H1 (cell line): Measurements from ENCODE around the gene NAP1L5. TPM values are rescaled to one million over a fixed set of nuclear protein-coding genes. Genes with fewer than 3 reads are reported as not detected.

Source experiments
- CTCF ChIA-PET: fragments of 300-600 bp; sonication (Branson Sonifier 250); formaldehyde crosslinking; loops from one replicate; lab custom pipeline; 2021; ENCODE audit not compliant: partially characterized antibody; lab: Charles Lee
- POLR2A ChIA-PET: fragments of 300-600 bp; sonication (Branson Sonifier 250); formaldehyde crosslinking; loops from one replicate; lab custom pipeline; 2021; ENCODE audit warnings: inconsistent platforms; ENCODE audit not compliant: partially characterized antibody; lab: Charles Lee
- DNase-seq, 2 experiments: peaks; one replicate each; pipeline versions ENCODE4 v3.0.0 to v3.0.0-alpha.2; 2010 to 2022; ENCODE audit warnings: low spot score in 2 of 2, low read depth in 1 of 2, mixed read lengths in 1 of 2
- FAIRE-seq: peaks from 2 replicates; lab custom pipeline; 2011; peaks lifted over from hg19 to GRCh38; lab: Jason Lieb, UNC
- H2AFZ ChIP-seq: 2 replicates; pipeline ENCODE4 v1.8.1; 2012; ENCODE audit warnings: low read length, inconsistent platforms
- H2AK5ac ChIP-seq: 2 replicates; pipeline ENCODE4 v1.6.1; 2013; ENCODE audit warnings: low read depth, low read length
- H2BK120ac ChIP-seq: replicated peaks from 2 replicates; pipeline ENCODE3; 2013; ENCODE audit warnings: low read depth, low read length, inconsistent platforms
- H2BK12ac ChIP-seq: 2 replicates; pipeline ENCODE4 v1.6.1; 2013; ENCODE audit warnings: low read depth, low read length
- H2BK15ac ChIP-seq: 2 replicates; pipeline ENCODE4 v1.6.1; 2013; ENCODE audit warnings: low read length
- H2BK20ac ChIP-seq: 2 replicates; pipeline ENCODE4 v1.6.1; 2013; ENCODE audit warnings: low read length
- H2BK5ac ChIP-seq: 2 replicates; pipeline ENCODE4 v1.6.1; 2013; ENCODE audit warnings: low read depth, low read length
- H3K14ac ChIP-seq: 2 replicates; pipeline ENCODE4 v1.6.1; 2013; ENCODE audit warnings: inconsistent platforms; ENCODE audit not compliant: insufficient read length
- H3K18ac ChIP-seq: 2 replicates; pipeline ENCODE4 v1.6.1; 2013; ENCODE audit warnings: low read length; ENCODE audit errors: extremely low read depth
- H3K23ac ChIP-seq: 2 replicates; pipeline ENCODE4 v1.6.1; 2013; ENCODE audit warnings: inconsistent platforms; ENCODE audit not compliant: insufficient read length
- H3K23me2 ChIP-seq: 2 replicates; pipeline ENCODE4 v1.6.1; 2013; ENCODE audit warnings: low read depth, low read length
- H3K27ac ChIP-seq: 2 replicates; pipeline ENCODE4 v1.6.1; 2011; ENCODE audit warnings: low read depth, low read length, inconsistent platforms
- H3K27me3 ChIP-seq, 4 experiments: replicated peaks in 1 of 4; 1 replicate in 1 of 4; 2 replicates in 3 of 4; pipeline versions ENCODE4 v1.6.1 to v1.8.1; 2011 to 2013; ENCODE audit warnings: low read length in 3 of 4, mild to moderate bottlenecking in 3 of 4, inconsistent platforms in 2 of 4, mixed read lengths in 2 of 4, moderate library complexity in 1 of 4; ENCODE audit not compliant: control insufficient read depth in 3 of 4, insufficient read depth in 3 of 4; ENCODE audit errors: extremely low read depth in 1 of 4
- H3K36me3 ChIP-seq, 4 experiments: 2 replicates each; pipeline versions ENCODE4 v1.6.1 to v1.8.1; 2011 to 2013; ENCODE audit warnings: mild to moderate bottlenecking in 4 of 4, low read length in 3 of 4, moderate library complexity in 2 of 4, control low read depth in 1 of 4, inconsistent platforms in 1 of 4; ENCODE audit not compliant: insufficient read depth in 4 of 4, control insufficient read depth in 2 of 4
- H3K4ac ChIP-seq: replicated peaks from 2 replicates; pipeline ENCODE3; 2013; ENCODE audit warnings: low read length, low read depth, mixed read lengths, inconsistent platforms; ENCODE audit not compliant: insufficient read length
- H3K4me1 ChIP-seq, 4 experiments: replicated peaks in 1 of 4; 1 replicate in 1 of 4; 2 replicates in 3 of 4; pipeline versions ENCODE4 v1.6.1 to v1.8.1; 2011 to 2013; ENCODE audit warnings: low read length in 3 of 4, inconsistent platforms in 2 of 4, mixed read lengths in 1 of 4; ENCODE audit not compliant: insufficient read depth in 4 of 4, control insufficient read depth in 3 of 4
- H3K4me2 ChIP-seq, 2 experiments: 2 replicates each; pipeline versions ENCODE4 v1.6.1 to v1.8.1; 2011 to 2013; ENCODE audit warnings: low read depth in 2 of 2, low read length in 2 of 2, control low read depth in 1 of 2, inconsistent platforms in 1 of 2, mild to moderate bottlenecking in 1 of 2; ENCODE audit not compliant: insufficient read depth in 1 of 2
- H3K4me3 ChIP-seq, 4 experiments: fragments of 200-600, 300-600 bp in 1 of 4; sonication (generic), shearing (Covaris generic), sonication (Bioruptor Twin) in 1 of 4; 2 replicates each; pipeline versions ENCODE4 v1.5.1 to v1.8.1; 2011 to 2016; ENCODE audit warnings: low read length in 4 of 4, low read depth in 3 of 4, control low read depth in 2 of 4, inconsistent platforms in 2 of 4, mild to moderate bottlenecking in 2 of 4, mixed read lengths in 1 of 4, moderate library complexity in 1 of 4; ENCODE audit not compliant: insufficient read depth in 2 of 4; ENCODE audit errors: extremely low read depth in 1 of 4
- H3K56ac ChIP-seq: replicated peaks from 2 replicates; pipeline ENCODE3; 2013; ENCODE audit warnings: low read depth, mild to moderate bottlenecking, mixed read lengths, low read length, inconsistent platforms; ENCODE audit not compliant: insufficient read length
- H3K79me1 ChIP-seq: 2 replicates; pipeline ENCODE4 v1.6.1; 2013; ENCODE audit warnings: low read depth, low read length, control low read depth
- H3K79me2 ChIP-seq, 2 experiments: 2 replicates each; pipeline versions ENCODE4 v1.6.1 to v1.8.1; 2012 to 2013; ENCODE audit warnings: low read length in 2 of 2, mild to moderate bottlenecking in 2 of 2, inconsistent platforms in 1 of 2; ENCODE audit not compliant: insufficient read depth in 2 of 2, control insufficient read depth in 1 of 2
- H3K9ac ChIP-seq, 4 experiments: replicated peaks in 1 of 4; 1 replicate in 1 of 4; 2 replicates in 3 of 4; pipeline versions ENCODE4 v1.6.1 to v1.8.1; 2011 to 2013; ENCODE audit warnings: low read depth in 3 of 4, low read length in 3 of 4, control low read depth in 2 of 4, mild to moderate bottlenecking in 2 of 4, moderate library complexity in 2 of 4, inconsistent platforms in 1 of 4; ENCODE audit errors: extremely low read depth in 1 of 4
- H3K9me3 ChIP-seq, 2 experiments: 2 replicates each; pipeline versions ENCODE4 v1.6.1 to v1.8.1; 2012 to 2013; ENCODE audit warnings: mild to moderate bottlenecking in 2 of 2, moderate library complexity in 2 of 2, control low read depth in 1 of 2, inconsistent platforms in 1 of 2, low read depth in 1 of 2, low read length in 1 of 2, mixed read lengths in 1 of 2; ENCODE audit not compliant: insufficient read depth in 2 of 2
- H4K20me1 ChIP-seq, 2 experiments: replicated peaks in 1 of 2; 2 replicates each; pipeline versions ENCODE3 to v1.8.1; 2011 to 2013; ENCODE audit warnings: inconsistent platforms in 2 of 2, low read length in 2 of 2, mild to moderate bottlenecking in 1 of 2; ENCODE audit not compliant: insufficient read depth in 2 of 2, control insufficient read depth in 1 of 2
- H4K5ac ChIP-seq: 2 replicates; pipeline ENCODE4 v1.6.1; 2013; ENCODE audit warnings: low read length, low read depth, mixed read lengths, inconsistent platforms; ENCODE audit not compliant: insufficient read length
- H4K8ac ChIP-seq: 2 replicates; pipeline ENCODE4 v1.8.0; 2013; ENCODE audit warnings: mild to moderate bottlenecking, moderate library complexity, low read length, inconsistent platforms; ENCODE audit not compliant: insufficient read depth; ENCODE audit errors: extremely low read depth
- H4K91ac ChIP-seq: replicated peaks from 2 replicates; pipeline ENCODE3; 2013; ENCODE audit warnings: low read length, mixed read lengths, inconsistent platforms; ENCODE audit not compliant: insufficient read length
- CEBPB ChIP-seq: IDR thresholded peaks from 2 replicates; pipeline ENCODE4 v1.6.1; 2012; ENCODE audit warnings: low read depth, low read length
- GABPA ChIP-seq: IDR thresholded peaks from 2 replicates; pipeline ENCODE4 v1.6.1; 2011; ENCODE audit warnings: mild to moderate bottlenecking, low read length, moderate library complexity, borderline replicate concordance; ENCODE audit not compliant: insufficient read depth
- SRF ChIP-seq: IDR thresholded peaks from 2 replicates; pipeline ENCODE4 v1.6.1; 2011; ENCODE audit warnings: mild to moderate bottlenecking, low read depth, low read length, moderate library complexity
- WGBS, 2 experiments: shearing (Covaris generic) in 1 of 2; methylation state at CpG; one replicate each; pipeline versions ENCODE4 v1.1.6 to v1.1.7; 2013 to 2015; ENCODE audit warnings: low lambda C conversion rate in 2 of 2, mixed read lengths in 2 of 2, inconsistent platforms in 1 of 2, low coverage in 1 of 2, missing lambda C conversion rate in 1 of 2; ENCODE audit not compliant: insufficient replicate concordance in 2 of 2, insufficient coverage in 1 of 2, insufficient read length in 1 of 2; ENCODE audit errors: extremely low coverage in 1 of 2, missing lambda C conversion rate in 1 of 2; 5-methylcytosine and 5-hydroxymethylcytosine counted together
- polyA plus RNA-seq, 7 experiments: library from polyadenylated mRNA; depleted of rRNA in 3 of 7; stranded (reverse) in 5 of 7; unstranded in 2 of 7; fragments of >200 nt in 5 of 7; fragments of 200-250 nt in 2 of 7; gene quantifications; 1 replicate in 5 of 7; 2 replicates in 1 of 7; 4 replicates in 1 of 7; pipeline versions ENCODE4 v1.2.1 to v1.2.3, GENCODE V29; 2011 to 2013; ENCODE audit warnings: missing spikeins in 2 of 7, mixed read lengths in 2 of 7
- total RNA-seq: library from RNA; stranded (reverse); fragmentation: NEBNext Ultra II Directional; extraction: Animal tissue kit (Norgen Biotek cat#: 25700); gene quantifications from 2 replicates; pipeline ENCODE4 v1.2.1, GENCODE V29; 2021
- TF ChIP-seq, protein P1 (sequence below): IDR thresholded peaks from 2 replicates; pipeline ENCODE4 v1.6.1; 2012; ENCODE audit warnings: inconsistent platforms
- TF ChIP-seq, protein P2 (sequence below), 3 experiments: IDR thresholded peaks; 1 replicate in 2 of 3; 2 replicates in 1 of 3; pipeline versions ENCODE4 v1.5.1 to v1.6.1; 2011; ENCODE audit warnings: low read length in 3 of 3, mild to moderate bottlenecking in 3 of 3, inconsistent platforms in 2 of 3, low read depth in 1 of 3, moderate library complexity in 1 of 3; ENCODE audit not compliant: insufficient read depth in 1 of 3; ENCODE audit errors: control extremely low read depth in 1 of 3

The NAP1L5 gene
- total and polyA plus RNA-seq, 2 of the 8 experiments (the other 6 are each of a cell fraction or from before 2014, with no cell fraction given): 1.3 to 2.7 TPM

- Histone ChIP-seq H2BK120ac (no peak overlapping the region), H3K4ac (no peak overlapping the region), H3K9ac (no peak overlapping the region), H3K14ac (no peak overlapping the region), H4K8ac (no peak overlapping the region), H4K20me1 (no peaks in the 10 kb centered on the region), H2AFZ (no peak overlapping the region), H3K9me3 (no peaks in the 10 kb centered on the region), H3K4me2 (no peak overlapping the region), H3K23me2 (no peaks in the 10 kb centered on the region), H3K79me2 (no peaks in the 10 kb centered on the region), H2AK5ac (no peak overlapping the region), H3K27me3 (no peaks in the 10 kb centered on the region), H2BK15ac (no peak overlapping the region), H3K23ac (no peak overlapping the region), H3K4me3 (no peak overlapping the region), H3K56ac (no peak overlapping the region), H3K18ac (no peak overlapping the region), H3K36me3 (peaks cover 2 to 6% (median 4%) of the 10 kb centered on the region in 4 experiments; a peak in 6 of 8 replicates), H3K4me1 (peaks cover 0 to 7% (median 2%) of the 10 kb centered on the region in 4 experiments; a peak in 3 of 7 replicates), H2BK20ac (no peak overlapping the region), H4K5ac (no peak overlapping the region), H2BK5ac (no peak overlapping the region), H2BK12ac (no peak overlapping the region), H3K27ac (no peak overlapping the region), H3K79me1 (no peaks in the 10 kb centered on the region), H4K91ac (no peak overlapping the region)
- 92% methylated on average over 5 of the region's 5 CpGs; no CpG with 5 or more reads in 1 of the 2 experiments for WGBS, 2 experiments
- FAIRE-seq (no peak), DNase-seq (no peak)
- ChIA-PET CTCF (interaction anchor here (0.7 to 1.1 kb wide), 3 partner anchors 10 to 1917 kb away, joined by 3 read pairs; no protein-coding TSS in a partner anchor), POLR2A (interaction anchor here (0.6 kb wide), 2 partner anchors 162 to 276 kb away, joined by 3 to 4 read pairs; partner anchors contain the start of gene HERC5)
- TF ChIP-seq, protein P1, sequence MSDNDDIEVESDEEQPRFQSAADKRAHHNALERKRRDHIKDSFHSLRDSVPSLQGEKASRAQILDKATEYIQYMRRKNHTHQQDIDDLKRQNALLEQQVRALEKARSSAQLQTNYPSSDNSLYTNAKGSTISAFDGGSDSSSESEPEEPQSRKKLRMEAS: no peak
- TF ChIP-seq SRF: no peak
- no peak for TF ChIP-seq GABPA
- TF ChIP-seq CEBPB: no peak
- TF ChIP-seq, protein P2, sequence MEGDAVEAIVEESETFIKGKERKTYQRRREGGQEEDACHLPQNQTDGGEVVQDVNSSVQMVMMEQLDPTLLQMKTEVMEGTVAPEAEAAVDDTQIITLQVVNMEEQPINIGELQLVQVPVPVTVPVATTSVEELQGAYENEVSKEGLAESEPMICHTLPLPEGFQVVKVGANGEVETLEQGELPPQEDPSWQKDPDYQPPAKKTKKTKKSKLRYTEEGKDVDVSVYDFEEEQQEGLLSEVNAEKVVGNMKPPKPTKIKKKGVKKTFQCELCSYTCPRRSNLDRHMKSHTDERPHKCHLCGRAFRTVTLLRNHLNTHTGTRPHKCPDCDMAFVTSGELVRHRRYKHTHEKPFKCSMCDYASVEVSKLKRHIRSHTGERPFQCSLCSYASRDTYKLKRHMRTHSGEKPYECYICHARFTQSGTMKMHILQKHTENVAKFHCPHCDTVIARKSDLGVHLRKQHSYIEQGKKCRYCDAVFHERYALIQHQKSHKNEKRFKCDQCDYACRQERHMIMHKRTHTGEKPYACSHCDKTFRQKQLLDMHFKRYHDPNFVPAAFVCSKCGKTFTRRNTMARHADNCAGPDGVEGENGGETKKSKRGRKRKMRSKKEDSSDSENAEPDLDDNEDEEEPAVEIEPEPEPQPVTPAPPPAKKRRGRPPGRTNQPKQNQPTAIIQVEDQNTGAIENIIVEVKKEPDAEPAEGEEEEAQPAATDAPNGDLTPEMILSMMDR (IDR thresholded peaks at IDR 0.05; ENCODE audit: control extremely low read depth in 1 of 3, insufficient read depth in 1 of 3, low read depth in 1 of 3, low read length in 3 of 3): no peak
Measured at GRCh38 chr4:88732714-88733368, 35.2 kb upstream of the NAP1L5 start.
